Liver (tissue), 9 donors: Measurements from ENCODE around the gene TMEM135. TPM values are rescaled to one million over a fixed set of nuclear protein-coding genes. Genes with fewer than 3 reads are reported as not detected.

Experiments used
- DNase-seq: peaks from one replicate; pipeline ENCODE4 v3.0.0-alpha.2; 2017; ENCODE audit warnings: low spot score
- H3K27ac ChIP-seq, 2 donors: one replicate each; pipeline ENCODE4 v1.7.0; 2013; ENCODE audit warnings: inconsistent platforms in 2 of 2, low read length in 2 of 2, control low read depth in 1 of 2, low read depth in 1 of 2, mild to moderate bottlenecking in 1 of 2
- H3K27me3 ChIP-seq, 4 donors: one replicate each; pipeline versions ENCODE4 v1.6.1 to v1.7.0; 2013; ENCODE audit warnings: low read length in 3 of 4, inconsistent platforms in 1 of 4, mild to moderate bottlenecking in 1 of 4, moderate library complexity in 1 of 4; ENCODE audit not compliant: control insufficient read depth in 4 of 4, insufficient read depth in 4 of 4
- H3K36me3 ChIP-seq, 4 donors: one replicate each; pipeline versions ENCODE4 v1.6.1 to v1.7.0; 2013; ENCODE audit warnings: low read length in 3 of 4, mild to moderate bottlenecking in 3 of 4, low read depth in 1 of 4, moderate library complexity in 1 of 4; ENCODE audit not compliant: control insufficient read depth in 4 of 4, insufficient read depth in 3 of 4
- H3K4me1 ChIP-seq, 4 donors: one replicate each; pipeline versions ENCODE4 v1.6.1 to v1.7.0; 2013; ENCODE audit warnings: low read length in 3 of 4, mild to moderate bottlenecking in 3 of 4, moderate library complexity in 1 of 4; ENCODE audit not compliant: control insufficient read depth in 4 of 4, insufficient read depth in 4 of 4
- H3K4me3 ChIP-seq, 3 donors: one replicate each; pipeline versions ENCODE4 v1.6.1 to v1.7.0; 2013; ENCODE audit warnings: low read length in 3 of 3, control low read depth in 1 of 3, low read depth in 1 of 3, mild to moderate bottlenecking in 1 of 3
- H3K9ac ChIP-seq, 2 donors: one replicate each; pipeline ENCODE4 v1.7.0; 2013; ENCODE audit warnings: low read length in 2 of 2, mild to moderate bottlenecking in 2 of 2, moderate library complexity in 2 of 2, control low read depth in 1 of 2, low read depth in 1 of 2
- H3K9me3 ChIP-seq, 4 donors: one replicate each; pipeline versions ENCODE4 v1.6.1 to v1.7.0; 2013; ENCODE audit warnings: low read length in 3 of 4; ENCODE audit not compliant: control insufficient read depth in 4 of 4
- ATF3 ChIP-seq: IDR thresholded peaks from 2 replicates; pipeline ENCODE4 v1.6.1; 2016; ENCODE audit warnings: antibody characterized with exemption
- CTCF ChIP-seq: fragments of 150-350 bp; IDR thresholded peaks from 2 replicates; pipeline ENCODE4 v1.5.1; 2017; ENCODE audit warnings: improper control_type of control experiment, low read depth, low read length; ENCODE audit not compliant: missing input control
- EGR1 ChIP-seq, 2 donors: IDR thresholded peaks; 2 replicates each; pipeline ENCODE4 v1.6.1; 2016 to 2018; ENCODE audit warnings: antibody characterized with exemption in 2 of 2, low read depth in 2 of 2
- FOXA1 ChIP-seq: IDR thresholded peaks from 2 replicates; pipeline ENCODE4 v1.6.1; 2016; ENCODE audit warnings: antibody characterized with exemption
- FOXA2 ChIP-seq: IDR thresholded peaks from 2 replicates; pipeline ENCODE4 v1.6.1; 2016; ENCODE audit warnings: antibody characterized with exemption
- GABPA ChIP-seq, 2 donors: IDR thresholded peaks in 1 of 2; conservative IDR thresholded peaks in 1 of 2; 2 replicates each; pipeline ENCODE4 v1.6.1; 2016; ENCODE audit warnings: antibody characterized with exemption in 2 of 2, mild to moderate bottlenecking in 1 of 2, moderate library complexity in 1 of 2
- HNF4A ChIP-seq, 2 donors: conservative IDR thresholded peaks; 2 replicates each; pipeline ENCODE4 v1.6.1; 2016; ENCODE audit warnings: antibody characterized with exemption in 2 of 2, mild to moderate bottlenecking in 2 of 2
- HNF4G ChIP-seq: IDR thresholded peaks from 2 replicates; pipeline ENCODE4 v1.6.1; 2016; ENCODE audit warnings: antibody characterized with exemption
- JUND ChIP-seq, 2 donors: IDR thresholded peaks; 2 replicates each; pipeline ENCODE4 v1.6.1; 2016; ENCODE audit warnings: antibody characterized with exemption in 2 of 2
- MAX ChIP-seq: IDR thresholded peaks from 2 replicates; pipeline ENCODE4 v1.6.1; 2016; ENCODE audit warnings: antibody characterized with exemption
- NR2F2 ChIP-seq: IDR thresholded peaks from 2 replicates; pipeline ENCODE4 v1.6.1; 2016; ENCODE audit warnings: antibody characterized with exemption
- RAD21 ChIP-seq, 2 donors: IDR thresholded peaks; 2 replicates each; pipeline ENCODE4 v1.6.1; 2016; ENCODE audit warnings: antibody characterized with exemption in 2 of 2, mild to moderate bottlenecking in 2 of 2
- REST ChIP-seq: IDR thresholded peaks from 2 replicates; pipeline ENCODE4 v1.6.1; 2016; ENCODE audit warnings: antibody characterized with exemption, mild to moderate bottlenecking
- RXRA ChIP-seq, 2 donors: IDR thresholded peaks; 2 replicates each; pipeline ENCODE4 v1.6.1; 2017 to 2018; ENCODE audit warnings: antibody characterized with exemption in 2 of 2, mild to moderate bottlenecking in 1 of 2
- SP1 ChIP-seq: IDR thresholded peaks from 2 replicates; pipeline ENCODE4 v1.6.1; 2018; ENCODE audit warnings: antibody characterized with exemption, mild to moderate bottlenecking
- TAF1 ChIP-seq: conservative IDR thresholded peaks from 2 replicates; pipeline ENCODE4 v1.6.1; 2016; ENCODE audit warnings: antibody characterized with exemption, mild to moderate bottlenecking
- YY1 ChIP-seq: IDR thresholded peaks from 2 replicates; pipeline ENCODE4 v1.6.1; 2016; ENCODE audit warnings: antibody characterized with exemption, mild to moderate bottlenecking
- ZBTB33 ChIP-seq: IDR thresholded peaks from 2 replicates; pipeline ENCODE4 v1.6.1; 2016; ENCODE audit warnings: antibody characterized with exemption
- WGBS: extraction: QIAGEN DNeasy Blood & Tissue Kit; methylation state at CpG from one replicate; pipeline ENCODE4 v1.1.7; 2013; 5-methylcytosine and 5-hydroxymethylcytosine counted together
- polyA plus RNA-seq, 2 donors: library from polyadenylated mRNA; stranded (reverse) in 1 of 2; unstranded in 1 of 2; fragments of 200-250 nt in 1 of 2; fragments of >200 nt in 1 of 2; fragmentation: Nextera tagmentation in 1 of 2; extraction: Ambion mirVana in 1 of 2; gene quantifications; one replicate each; pipeline versions ENCODE4 v1.2.1 to v1.2.3, GENCODE V29; 2013 to 2015
- total RNA-seq, 2 donors: library from RNA; depleted of rRNA; stranded (reverse); fragments of >200 nt; gene quantifications; one replicate each; pipeline ENCODE4 v1.2.3, GENCODE V29; 2014
- donor health status: healthy.
- donor health status: healthy.
- donor health status: healthy.
- donor health status: healthy.
- donor health status: healthy.

Gene TMEM135
- total and polyA plus RNA-seq, 4 donors, result 10.0 to 38.9 (median 23.5) TPM

GRCh38 chr11:87215236-87215635 is 177.5 kb downstream of the TMEM135 start:
- DNase-seq, result no peak
- Histone ChIP-seq H3K27me3 (no peaks in the 10 kb centered on the region), H3K27ac (no peak overlapping the region), H3K9me3 (no peaks in the 10 kb centered on the region), H3K9ac (no peak overlapping the region), H3K4me3 (no peak overlapping the region), H3K4me1 (no peaks in the 10 kb centered on the region), H3K36me3 (no peaks in the 10 kb centered on the region)
- TF ChIP-seq REST, result no peak
- TF ChIP-seq SP1, result no peak
- no peak for TF ChIP-seq NR2F2
- no peak for TF ChIP-seq HNF4A (conservative IDR thresholded peaks at IDR 0.05)
- TF ChIP-seq JUND (IDR thresholded peaks at IDR 0.05), result no peak
- TF ChIP-seq CTCF, result no peak
- no peak for TF ChIP-seq GABPA (IDR thresholded peaks at IDR 0.05 in 1 of 2, conservative IDR thresholded peaks at IDR 0.05 in 1 of 2)
- no peak for TF ChIP-seq FOXA2
- no peak for TF ChIP-seq YY1
- TF ChIP-seq HNF4G, result no peak
- WGBS, result 100% methylated on average over 1 of the region's 1 CpG

- no peak for DNase-seq
- no peak overlapping the region for H3K27ac ChIP-seq
- no peak overlapping the region for H3K4me3 ChIP-seq
- no peak for TF ChIP-seq FOXA1
- TF ChIP-seq FOXA2, result no peak
- no peak for TF ChIP-seq RXRA (IDR thresholded peaks at IDR 0.05)
- no peak for TF ChIP-seq TAF1
- TF ChIP-seq HNF4G, result no peak
- TF ChIP-seq YY1, result no peak
- no peak for TF ChIP-seq ATF3
- no peak for TF ChIP-seq REST
- no peak for TF ChIP-seq ZBTB33
- no peak for TF ChIP-seq HNF4A (conservative IDR thresholded peaks at IDR 0.05)
- no peak for TF ChIP-seq EGR1 (IDR thresholded peaks at IDR 0.05; ENCODE audit: low read depth in 2 of 2)
- TF ChIP-seq SP1, result no peak
- TF ChIP-seq GABPA (IDR thresholded peaks at IDR 0.05 in 1 of 2, conservative IDR thresholded peaks at IDR 0.05 in 1 of 2), result no peak
- TF ChIP-seq CTCF, result no peak
- no peak for TF ChIP-seq JUND (IDR thresholded peaks at IDR 0.05)
- TF ChIP-seq MAX, result no peak
- no peak for TF ChIP-seq NR2F2
- TF ChIP-seq RAD21 (IDR thresholded peaks at IDR 0.05), result no peak
- H3K9me3 ChIP-seq, result no peaks in the 10 kb centered on the region
- H3K4me1 ChIP-seq, result no peaks in the 10 kb centered on the region
- WGBS, result 92% methylated on average over 4 of the region's 4 CpGs
- H3K36me3 ChIP-seq, result no peaks in the 10 kb centered on the region
- H3K27me3 ChIP-seq, result no peaks in the 10 kb centered on the region
- no peak overlapping the region for H3K9ac ChIP-seq
Observed at GRCh38 chr11:87219266-87219665, 181.5 kb downstream of the TMEM135 start.
